PC-3 (cell line): ENCODE results near the gene INPP5D.
"Not testable (repeated sequence)": the region's sequence is repeated elsewhere in the genome, so short reads cannot be mapped to it uniquely, and the experiment has no call there.

Source experiments
- CTCF ChIP-seq: fragments of 300-600 bp; sonication (generic); conservative IDR thresholded peaks from 2 replicates; pipeline ENCODE4 v1.5.1; 2017; ENCODE audit warnings: antibody characterized with exemption, low read depth, mild to moderate bottlenecking, low read length
- EZH2phosphoT487 ChIP-seq: fragments of 300-600 bp; sonication (generic); IDR thresholded peaks from 2 replicates; pipeline ENCODE4 v1.6.1; 2018; ENCODE audit warnings: mild to moderate bottlenecking, antibody characterized with exemption, low read length, borderline replicate concordance

- TF ChIP-seq CTCF, EZH2phosphoT487: not testable (repeated sequence)
Observed at GRCh38 chr2:233019610-233020009, 40.5 kb upstream of the INPP5D start.
